ENCODE data around the gene KRT1. TPM values are rescaled to one million over a fixed set of nuclear protein-coding genes. Genes with fewer than 3 reads are reported as not detected.

KRT1 gene
- total RNA-seq, 3 donors from 2014 or later (not counting 1 experiment from before 2014, with no cell fraction given): 0.27 to 1.8 TPM; not detected in 1

DNA sequence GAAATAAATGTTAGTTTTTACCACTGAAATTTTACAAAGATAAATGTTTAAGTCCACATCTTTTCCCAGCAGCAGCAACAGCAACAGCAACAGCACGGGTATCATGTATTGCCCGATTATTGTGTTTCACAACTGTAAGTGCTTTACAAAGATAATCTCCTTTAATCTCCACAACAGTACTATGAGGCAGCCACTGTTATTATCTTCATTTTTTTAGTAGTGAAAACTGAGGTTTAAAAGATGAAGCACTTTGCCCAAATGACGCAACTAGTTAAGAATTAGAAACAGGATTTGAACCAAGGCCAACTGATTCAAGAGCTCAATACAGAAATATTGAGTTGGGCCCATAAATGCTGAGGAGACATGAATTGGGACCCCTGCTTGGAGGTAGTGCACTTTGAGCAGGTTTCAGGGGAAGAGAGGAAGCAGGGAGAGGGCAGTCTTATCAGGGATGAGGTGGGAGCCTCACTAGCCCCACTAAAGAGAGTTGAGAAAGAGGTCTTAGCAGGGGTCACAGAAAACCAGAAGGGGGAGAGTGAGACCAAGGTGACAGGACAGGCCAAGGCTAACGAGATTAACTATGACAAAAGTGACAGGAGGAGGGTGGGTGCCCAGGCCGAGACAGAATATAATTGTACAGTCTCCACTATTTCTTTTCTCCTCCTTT is 43.5 kb downstream of the KRT1 start:
- Histone ChIP-seq H3K27me3 (ENCODE audit: control insufficient read depth, insufficient read depth, low read length) (no peaks in the 10 kb centered on the region), H3K4me3 (ENCODE audit: low read length) (no peak overlapping the region), H3K27ac (ENCODE audit: low read length) (no peak overlapping the region), H3K4me1 (ENCODE audit: control insufficient read depth, insufficient read depth, low read length) (peaks cover 24% of the 10 kb centered on the region), H3K9me3 (ENCODE audit: control insufficient read depth, insufficient read depth, low read length) (no peaks in the 10 kb centered on the region), H3K36me3 (ENCODE audit: control insufficient read depth, insufficient read depth, low read length) (no peaks in the 10 kb centered on the region)
- Mint-ChIP-seq H3K27ac (peak overlapping the region; percentile 76 to 79), H3K4me1 (peaks cover 60 to 61% of the 10 kb centered on the region in 2 donors), H3K9me3 (no peaks in the 10 kb centered on the region), H3K4me3 (peak overlapping the region; percentile 61), H3K36me3 (no peaks in the 10 kb centered on the region), H3K27me3 (ENCODE audit: low read depth in 2 of 2) (no peaks in the 10 kb centered on the region)
- DNase-seq (no peak), ATAC-seq (peak; percentile 15 to 57 (median 53))
- intact Hi-C loops (cut with micrococcal nuclease): loop anchor here (1.0 kb wide), 2 partner anchors 9 to 69 kb away; no protein-coding TSS in a partner anchor
- TF ChIP-seq, protein P1, sequence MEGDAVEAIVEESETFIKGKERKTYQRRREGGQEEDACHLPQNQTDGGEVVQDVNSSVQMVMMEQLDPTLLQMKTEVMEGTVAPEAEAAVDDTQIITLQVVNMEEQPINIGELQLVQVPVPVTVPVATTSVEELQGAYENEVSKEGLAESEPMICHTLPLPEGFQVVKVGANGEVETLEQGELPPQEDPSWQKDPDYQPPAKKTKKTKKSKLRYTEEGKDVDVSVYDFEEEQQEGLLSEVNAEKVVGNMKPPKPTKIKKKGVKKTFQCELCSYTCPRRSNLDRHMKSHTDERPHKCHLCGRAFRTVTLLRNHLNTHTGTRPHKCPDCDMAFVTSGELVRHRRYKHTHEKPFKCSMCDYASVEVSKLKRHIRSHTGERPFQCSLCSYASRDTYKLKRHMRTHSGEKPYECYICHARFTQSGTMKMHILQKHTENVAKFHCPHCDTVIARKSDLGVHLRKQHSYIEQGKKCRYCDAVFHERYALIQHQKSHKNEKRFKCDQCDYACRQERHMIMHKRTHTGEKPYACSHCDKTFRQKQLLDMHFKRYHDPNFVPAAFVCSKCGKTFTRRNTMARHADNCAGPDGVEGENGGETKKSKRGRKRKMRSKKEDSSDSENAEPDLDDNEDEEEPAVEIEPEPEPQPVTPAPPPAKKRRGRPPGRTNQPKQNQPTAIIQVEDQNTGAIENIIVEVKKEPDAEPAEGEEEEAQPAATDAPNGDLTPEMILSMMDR (IDR thresholded peaks at IDR 0.05): no peak
- 65% methylated on average over 5 of the region's 5 CpGs for WGBS (ENCODE audit: insufficient coverage)

DNA sequence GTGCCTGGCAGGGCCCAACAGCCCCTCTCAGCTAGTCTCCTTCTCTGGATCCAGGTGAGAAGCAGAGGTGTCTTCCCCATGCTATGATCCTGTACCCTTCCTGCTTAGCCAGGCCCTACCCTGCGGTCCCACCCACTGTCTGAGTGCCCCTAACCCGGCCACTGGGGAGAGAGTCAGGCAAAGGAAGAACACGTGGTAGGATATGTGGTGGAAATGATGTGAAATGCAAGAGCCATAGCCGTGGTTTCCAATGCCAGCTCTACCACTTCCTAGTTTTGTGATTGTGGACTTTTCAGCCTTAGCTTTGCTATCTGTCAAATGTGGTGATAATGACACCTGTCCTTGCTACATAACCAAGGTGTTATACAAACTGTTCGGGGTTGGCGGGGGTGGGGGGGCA is 44.0 kb downstream of the KRT1 start:
- TF ChIP-seq, protein P1 (IDR thresholded peaks at IDR 0.05): no peak
- H3K4me3 ChIP-seq (ENCODE audit: low read length): no peak overlapping the region

DNA sequence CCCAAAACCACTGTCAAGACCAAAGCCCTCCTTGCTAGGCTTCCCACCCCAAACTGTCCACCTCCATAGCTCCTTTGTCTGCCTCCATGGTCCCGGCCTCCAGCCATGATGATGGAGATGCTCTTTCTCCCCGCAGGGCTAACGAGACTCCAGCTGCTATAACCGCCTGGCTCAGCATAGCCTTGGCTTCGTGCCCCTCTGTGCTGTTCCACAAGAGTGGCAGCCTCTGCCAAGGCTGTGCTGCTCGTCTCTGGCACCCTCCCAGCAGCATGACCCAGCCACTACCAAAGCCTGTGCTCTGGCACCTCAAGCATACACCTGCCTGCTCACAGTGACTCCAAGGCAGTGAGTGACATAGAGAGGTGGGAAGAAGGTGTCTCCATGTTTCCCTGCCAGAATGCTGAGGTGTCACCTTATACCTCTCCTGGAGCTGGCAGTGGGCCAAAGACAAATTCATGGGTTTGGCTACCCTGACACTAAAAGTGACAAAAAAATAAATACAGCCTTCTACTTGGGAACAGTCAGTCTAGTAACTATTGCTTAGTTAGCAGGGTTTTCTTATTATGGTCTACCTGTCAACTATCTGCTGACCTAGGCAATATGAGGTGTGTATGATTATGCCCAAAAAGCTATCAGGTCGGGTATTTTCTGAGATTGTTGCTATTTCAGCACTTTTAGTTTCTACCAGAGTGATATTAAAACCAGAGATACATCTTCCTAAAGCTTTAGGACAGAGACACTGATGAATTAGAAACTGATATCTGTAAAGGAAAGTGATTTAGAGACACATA is 45.7 kb downstream of the KRT1 start:
- Mint-ChIP-seq H3K4me3 (no peak overlapping the region), H3K27ac (peak overlapping the region; percentile 18 to 67), H3K9me3 (no peaks in the 10 kb centered on the region), H3K36me3 (no peaks in the 10 kb centered on the region), H3K27me3 (ENCODE audit: low read depth in 2 of 2) (no peaks in the 10 kb centered on the region), H3K4me1 (peaks cover 74% of the 10 kb centered on the region in 2 donors)
- H3K4me3 ChIP-seq (ENCODE audit: low read length): no peak overlapping the region
- no peak for DNase-seq
- WGBS (ENCODE audit: insufficient coverage): 69% methylated on average over 7 of the region's 7 CpGs
- no peaks in the 10 kb centered on the region for H3K27me3 ChIP-seq (ENCODE audit: control insufficient read depth, insufficient read depth, low read length)
- intact Hi-C loops (cut with micrococcal nuclease): loop anchor here (5.0 kb wide), 1 partner anchor 47 kb away; no protein-coding TSS in a partner anchor
- TF ChIP-seq, protein P1 (IDR thresholded peaks at IDR 0.05): no peak
- H3K9me3 ChIP-seq (ENCODE audit: control insufficient read depth, insufficient read depth, low read length): no peaks in the 10 kb centered on the region
- no peaks in the 10 kb centered on the region for H3K36me3 ChIP-seq (ENCODE audit: control insufficient read depth, insufficient read depth, low read length)
- H3K27ac ChIP-seq (ENCODE audit: low read length): no peak overlapping the region
- peaks cover 45% of the 10 kb centered on the region for H3K4me1 ChIP-seq (ENCODE audit: control insufficient read depth, insufficient read depth, low read length)
- ATAC-seq: no peak

More for the DNA sequence above, 44.0 kb downstream of the KRT1 start:
- no peak overlapping the region for H3K27ac ChIP-seq (ENCODE audit: low read length)
- H3K36me3 ChIP-seq (ENCODE audit: control insufficient read depth, insufficient read depth, low read length): no peaks in the 10 kb centered on the region
- peaks cover 28% of the 10 kb centered on the region for H3K4me1 ChIP-seq (ENCODE audit: control insufficient read depth, insufficient read depth, low read length)
- ATAC-seq: peak; percentile 67 to 89 (median 79)
- peak in 1 of 2 donors; percentile 41 for DNase-seq
- peak overlapping the region; percentile 76 to 79 for H3K27ac Mint-ChIP-seq
- H3K4me3 Mint-ChIP-seq: peak overlapping the region; percentile 61
- intact Hi-C loops (cut with micrococcal nuclease): loop anchor here (1.0 kb wide), 2 partner anchors 9 to 69 kb away; no protein-coding TSS in a partner anchor
- no peaks in the 10 kb centered on the region for H3K9me3 ChIP-seq (ENCODE audit: control insufficient read depth, insufficient read depth, low read length)
- no peaks in the 10 kb centered on the region for H3K9me3 Mint-ChIP-seq
- no peaks in the 10 kb centered on the region for H3K27me3 ChIP-seq (ENCODE audit: control insufficient read depth, insufficient read depth, low read length)
- peaks cover 58 to 61% of the 10 kb centered on the region in 2 donors for H3K4me1 Mint-ChIP-seq
- H3K36me3 Mint-ChIP-seq: no peaks in the 10 kb centered on the region
- H3K27me3 Mint-ChIP-seq (ENCODE audit: low read depth in 2 of 2): no peaks in the 10 kb centered on the region
- WGBS (ENCODE audit: insufficient coverage): 30% methylated on average over 6 of the region's 6 CpGs
